Measurements from ENCODE around the gene SMAD2.

The SMAD2 gene

GRCh38 chr18:47931718-47932103 lies 1.3 kb upstream of the SMAD2 start:
- DNase-seq = peak in 1 of 2 experiments; percentile 51

DNA sequence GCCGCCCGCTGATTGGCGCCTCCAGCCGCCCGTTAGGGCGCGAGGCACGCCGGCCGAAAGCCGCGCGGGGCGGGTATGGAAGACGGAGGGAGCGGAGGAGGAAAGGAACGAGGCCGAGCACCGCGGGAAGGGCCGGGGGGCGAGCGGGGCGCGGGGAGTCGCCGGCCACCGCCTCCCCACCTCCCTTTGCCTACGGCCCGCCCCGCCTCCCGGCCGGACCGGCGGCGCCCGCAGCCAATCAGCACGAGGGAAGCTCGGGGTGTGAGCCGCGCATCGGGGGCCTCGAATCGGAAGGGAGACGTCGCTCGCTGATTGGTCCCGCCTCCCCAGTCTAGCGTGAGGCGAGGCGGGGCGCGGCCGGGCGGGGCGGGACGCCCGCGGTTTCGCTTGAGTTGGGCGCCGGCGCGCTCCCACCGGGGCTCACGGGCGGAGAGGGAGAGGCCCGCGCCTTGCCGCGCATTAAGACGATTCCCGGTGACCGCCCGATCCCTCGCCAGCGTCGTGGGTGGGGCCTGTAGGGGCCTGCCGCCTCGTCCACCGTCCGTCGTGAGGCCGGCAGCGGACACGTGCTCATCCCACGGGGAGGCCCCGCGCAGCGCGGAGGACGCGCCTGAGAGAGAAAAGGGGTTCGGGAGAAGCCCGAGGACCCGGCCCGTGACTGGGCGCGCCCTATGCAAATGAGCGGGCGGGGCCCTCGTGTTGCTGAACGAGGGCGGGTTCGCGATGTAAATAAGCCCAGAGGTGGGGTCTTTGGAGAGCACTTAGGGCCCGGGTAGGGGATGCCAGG lies 665 bp upstream of the SMAD2 start:
- peak; percentile 91 to 98 for DNase-seq

- DNase-seq = peak in 1 of 2 experiments; percentile 53
These were observed 719 bp downstream of the SMAD2 start for GRCh38 chr18:47929681-47930198.

- DNase-seq = no peak
These were observed 2.0 kb downstream of the SMAD2 start for GRCh38 chr18:47928466-47928865.

DNA sequence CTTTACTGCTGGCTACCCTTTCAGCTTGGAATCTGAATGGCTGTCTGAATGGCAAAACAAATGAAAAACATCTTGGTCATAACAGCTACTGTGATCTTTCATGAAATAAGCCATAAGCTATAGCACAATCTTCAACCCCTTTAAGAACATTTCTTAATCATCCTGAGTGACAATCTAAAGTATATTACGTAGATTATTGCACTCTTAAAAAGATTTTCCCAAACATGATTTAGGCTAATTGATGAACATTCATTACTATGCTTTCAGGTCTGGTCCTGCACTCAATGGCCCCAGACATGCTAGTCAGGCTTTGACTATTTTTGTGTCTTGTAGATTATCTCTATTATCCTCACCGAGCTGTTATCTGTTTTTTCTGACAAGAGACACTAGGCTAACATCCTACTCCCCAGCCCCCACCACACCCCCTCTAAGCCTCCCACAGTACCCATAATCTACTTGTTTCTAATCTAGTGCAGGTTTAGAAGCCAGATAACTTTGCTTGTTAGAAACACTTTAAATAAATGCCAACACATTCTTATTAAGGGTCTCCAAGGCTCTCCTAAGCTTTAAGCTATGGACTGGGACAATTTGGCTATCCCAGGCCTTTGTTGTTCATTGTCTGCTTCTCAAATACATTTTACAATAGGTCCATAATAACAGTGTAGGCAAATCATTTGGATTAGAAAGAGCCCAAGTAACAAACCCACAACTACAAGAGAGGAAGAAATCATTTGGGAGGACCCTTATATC lies 4.2 kb downstream of the SMAD2 start:
- DNase-seq = no peak

GRCh38 chr18:47919916-47920315 lies 10.5 kb downstream of the SMAD2 start:
- no peak for DNase-seq

GRCh38 chr18:47917923-47918610 lies 12.4 kb downstream of the SMAD2 start:
- DNase-seq = no peak

- no peak for DNase-seq
These were observed 14.5 kb downstream of the SMAD2 start for GRCh38 chr18:47915930-47916329.

DNA sequence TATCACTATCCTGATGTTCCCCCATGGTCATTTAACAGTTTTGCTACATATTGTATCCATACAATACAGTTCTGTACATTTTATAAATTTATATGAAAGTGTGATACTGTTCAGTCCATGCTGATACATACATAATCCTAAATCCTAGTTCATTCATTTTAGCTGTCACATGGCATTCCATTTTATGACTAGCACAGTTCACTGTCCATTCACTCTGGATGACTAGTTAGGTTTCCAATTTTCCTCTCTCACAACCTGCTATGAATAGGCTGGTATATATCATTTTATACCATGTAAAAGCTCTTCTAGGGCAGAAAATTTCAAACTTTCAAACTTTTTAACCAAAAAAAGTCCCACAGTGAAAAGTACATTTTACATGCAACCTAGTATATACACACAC lies 15.2 kb downstream of the SMAD2 start:
- DNase-seq = no peak

- DNase-seq = no peak
These were observed 17.5 kb downstream of the SMAD2 start for GRCh38 chr18:47912794-47913585.

GRCh38 chr18:47912343-47912742 lies 18.1 kb downstream of the SMAD2 start:
- no peak for DNase-seq

- no peak for DNase-seq
These were observed 18.6 kb downstream of the SMAD2 start for GRCh38 chr18:47911877-47912276.

DNA sequence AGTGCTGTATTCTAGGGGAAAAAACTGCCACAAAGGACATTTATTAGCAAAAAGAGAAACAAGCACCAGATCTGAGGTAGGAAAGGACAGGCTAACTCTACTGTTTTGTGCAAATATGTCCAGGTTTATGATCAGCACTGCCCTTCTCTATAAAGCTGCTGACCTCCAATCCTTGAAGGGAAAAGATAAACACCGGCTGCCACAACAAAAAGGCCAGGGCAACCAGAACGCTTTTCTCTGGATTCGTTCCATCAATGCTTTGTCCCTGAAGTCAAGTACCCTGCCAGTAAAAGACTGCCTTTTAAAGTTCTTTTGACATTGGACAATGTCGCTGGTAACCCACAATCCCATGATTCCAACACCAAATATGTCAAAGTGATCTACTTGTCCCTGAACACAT lies 21.0 kb downstream of the SMAD2 start:
- no peak for DNase-seq

DNA sequence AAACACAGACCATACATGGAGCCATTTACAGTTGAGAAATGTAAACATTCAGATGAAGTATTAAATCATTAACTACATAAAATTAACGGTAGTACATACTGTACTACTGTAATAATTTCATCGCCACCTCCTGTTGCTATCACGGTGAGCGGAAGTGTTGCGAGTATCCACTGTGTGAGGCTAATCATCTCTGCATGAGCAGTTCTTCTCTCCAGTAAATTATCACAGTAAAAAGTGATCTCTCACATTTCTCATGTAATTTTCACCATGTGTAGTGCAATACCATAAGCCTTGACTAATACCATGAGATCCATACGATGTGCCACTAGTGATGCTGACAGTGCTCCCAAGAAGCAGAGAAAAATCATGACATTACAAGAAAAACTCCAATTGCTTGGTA lies 21.9 kb downstream of the SMAD2 start:
- no peak for DNase-seq

DNA sequence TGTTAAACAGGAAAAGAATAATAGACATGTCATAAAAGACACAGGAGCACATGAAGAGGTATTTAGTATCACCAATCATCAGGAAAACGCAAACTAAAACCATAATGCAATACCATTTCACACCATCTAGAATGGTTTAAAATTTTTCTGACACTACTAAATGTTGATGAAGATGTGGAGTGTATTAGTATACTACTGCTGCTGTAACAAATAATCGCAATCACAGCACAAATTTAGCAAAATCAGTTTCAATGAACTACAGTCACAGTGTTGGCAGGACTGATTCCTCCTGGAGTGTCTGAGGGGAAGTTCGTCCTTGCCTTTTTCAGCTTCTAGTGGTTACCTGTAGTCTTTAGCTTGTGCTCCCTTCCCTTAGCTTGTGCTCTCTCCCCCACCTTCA lies 24.1 kb downstream of the SMAD2 start:
- no peak for DNase-seq

DNA sequence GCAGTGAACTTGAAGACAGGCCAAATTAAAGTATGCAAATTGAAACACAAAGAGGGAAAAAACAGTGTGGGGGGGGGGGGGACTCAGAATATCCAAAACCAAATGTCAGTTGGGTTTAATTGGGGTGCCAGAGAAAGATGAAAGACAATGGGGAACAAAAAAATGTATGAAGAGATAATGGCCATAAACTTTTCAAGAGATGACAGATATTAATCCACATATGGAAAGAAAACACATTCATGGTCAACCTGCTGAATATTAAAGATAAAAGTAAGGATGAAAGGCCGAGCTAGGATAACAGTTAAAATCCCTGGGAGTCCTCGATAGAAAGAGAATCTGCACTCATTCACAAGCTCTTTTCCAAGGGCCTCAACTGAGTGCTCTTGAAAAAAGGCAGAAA lies 26.6 kb downstream of the SMAD2 start:
- DNase-seq = no peak

DNA sequence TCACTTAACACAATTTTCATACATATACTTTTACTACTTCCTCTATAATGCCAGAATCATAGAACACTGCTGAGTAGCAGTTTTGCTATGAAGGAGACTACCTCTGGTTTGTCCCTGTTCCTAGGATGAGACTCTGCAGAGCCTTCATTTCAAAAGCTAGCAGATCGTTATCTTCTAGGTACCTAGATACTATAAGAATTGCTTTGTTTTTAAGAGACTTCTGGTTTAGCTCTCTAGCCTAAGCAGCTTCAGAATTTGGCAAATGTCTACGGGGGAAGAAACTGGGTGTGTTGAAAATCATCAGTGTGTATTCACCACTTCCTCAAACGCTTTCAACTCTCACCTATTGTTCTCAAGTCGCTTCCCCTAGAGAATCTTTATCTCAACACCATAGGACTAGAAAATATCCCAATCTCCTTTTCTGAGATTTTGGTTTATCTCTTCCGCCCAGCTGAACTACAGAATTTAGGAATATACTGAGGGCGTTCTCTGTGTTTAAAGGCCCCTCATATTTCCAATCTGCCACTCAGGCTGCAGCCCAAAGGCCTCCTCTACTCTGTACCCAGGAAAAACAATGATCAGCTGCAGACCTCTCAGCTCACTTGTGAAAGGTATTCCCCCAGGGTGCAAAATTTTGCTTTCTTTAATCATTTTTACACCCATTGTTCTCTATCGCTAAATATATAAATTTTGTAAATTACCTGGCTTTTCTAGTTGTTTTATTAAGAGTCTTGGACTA lies 28.7 kb downstream of the SMAD2 start:
- no peak for DNase-seq

DNA sequence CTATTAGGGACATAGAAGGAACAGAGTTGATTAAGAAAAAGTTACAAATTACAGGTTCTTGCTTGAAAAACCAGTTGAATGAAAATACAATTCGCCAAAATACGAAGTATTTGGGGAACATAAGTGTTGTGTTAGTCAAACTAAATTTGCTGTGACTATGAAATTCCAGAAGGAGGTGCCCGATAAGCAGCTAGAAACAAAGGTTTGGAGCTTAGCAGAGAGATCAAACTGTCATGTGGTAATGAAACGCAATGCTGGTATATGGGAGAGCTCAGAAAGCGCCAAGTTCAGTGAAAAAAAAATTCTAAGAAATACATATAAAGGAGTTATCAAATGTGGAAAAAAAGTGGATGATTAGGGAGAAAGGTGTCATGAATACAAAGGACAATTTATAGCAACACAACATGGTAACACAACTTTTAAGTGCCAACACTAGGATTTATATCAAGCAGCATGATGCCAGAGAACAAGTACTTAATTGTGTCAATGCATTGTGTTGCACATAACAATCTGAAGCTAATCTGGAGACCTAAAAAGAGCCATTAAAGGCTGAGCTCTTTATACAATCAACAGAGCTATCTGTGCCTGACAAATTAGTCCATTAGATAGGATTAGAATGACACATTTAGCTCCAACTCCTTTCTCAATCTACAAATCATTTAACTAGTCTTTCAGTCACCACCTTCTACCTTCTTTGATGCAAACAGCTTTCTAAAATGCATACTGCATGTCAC lies 31.2 kb downstream of the SMAD2 start:
- DNase-seq = no peak

GRCh38 chr18:47898696-47899095 lies 31.8 kb downstream of the SMAD2 start:
- peak in 1 of 2 experiments; percentile 10 for DNase-seq

DNA sequence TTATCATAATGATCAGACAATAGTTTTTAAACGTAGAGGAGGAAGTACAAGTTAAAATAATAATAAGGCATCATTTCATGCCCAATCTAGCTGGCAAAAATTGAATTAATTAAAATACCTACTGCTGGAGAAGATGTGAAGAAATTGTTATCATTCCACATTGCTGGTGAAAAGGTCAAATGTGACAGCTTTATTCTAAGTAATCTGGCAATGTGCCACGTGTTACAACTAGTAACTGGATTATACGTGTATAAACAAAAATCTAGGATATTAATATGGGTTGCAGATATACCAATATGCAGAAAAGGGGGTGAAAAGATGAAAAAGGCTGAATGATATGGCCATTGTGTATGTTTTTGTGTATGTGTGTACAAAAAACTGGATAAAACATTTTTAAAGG lies 32.4 kb downstream of the SMAD2 start:
- no peak for DNase-seq

DNA sequence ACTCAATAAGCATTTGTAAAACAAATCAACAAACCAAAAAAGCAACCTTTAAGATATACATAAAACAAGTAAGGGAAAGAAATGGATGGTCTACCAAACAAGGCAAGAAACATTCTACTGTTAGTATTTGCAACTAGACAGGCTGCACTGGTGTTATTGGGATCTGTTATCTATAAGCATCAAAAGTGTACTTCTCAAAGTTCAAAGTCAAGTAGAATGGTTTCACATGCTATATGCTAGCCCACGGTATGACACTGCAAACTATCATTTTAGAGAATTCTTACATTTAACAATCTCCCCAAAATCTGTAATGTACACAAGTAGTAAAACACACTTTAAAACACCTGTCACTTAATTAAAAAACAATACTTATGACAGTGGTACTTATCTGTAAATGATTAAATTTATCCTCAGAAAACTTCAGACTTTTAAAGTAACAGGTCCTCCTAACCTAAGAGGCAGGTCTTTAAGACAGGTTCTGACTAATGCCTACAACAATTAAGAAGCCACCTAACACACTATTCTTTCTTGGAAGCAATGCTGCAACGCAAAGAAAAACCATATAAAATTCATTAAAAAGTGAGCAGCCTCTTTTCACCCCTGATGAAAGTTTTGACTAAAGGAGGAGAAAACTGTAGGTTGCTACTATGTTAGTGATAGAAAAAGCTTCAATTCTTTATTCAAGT lies 34.8 kb downstream of the SMAD2 start:
- no peak for DNase-seq
